ENCODE data around the gene IL16.

DNA sequence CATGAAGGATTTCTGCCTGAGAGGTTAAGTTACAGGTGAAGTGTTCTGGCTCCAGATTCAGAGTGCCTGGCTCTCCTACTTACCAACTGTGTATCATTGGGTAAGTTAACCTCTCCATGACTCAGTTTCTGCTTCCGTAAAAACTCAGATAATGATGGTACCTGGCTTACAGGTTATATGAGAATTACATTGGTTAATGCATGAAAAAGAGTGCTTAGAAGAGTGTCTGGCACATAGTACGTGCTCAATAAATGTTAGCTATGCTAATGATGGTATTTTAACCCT is 38.8 kb upstream of the IL16 start:
- no peak for TF ChIP-seq SUZ12 (IDR thresholded peaks at IDR 0.05)
- TF ChIP-seq FOXK2 (IDR thresholded peaks at IDR 0.05), result no peak
- TF ChIP-seq ZNF384 (IDR thresholded peaks at IDR 0.05), result no peak
- TF ChIP-seq SP1 (IDR thresholded peaks at IDR 0.05), result no peak
- TF ChIP-seq BHLHE40 (IDR thresholded peaks at IDR 0.05; ENCODE audit: borderline replicate concordance), result no peak
